GM12872 (cell line): ENCODE measurements around the gene CDC16.

Source experiments
- TF ChIP-seq, protein P1 (sequence below): IDR thresholded peaks from 3 replicates; pipeline ENCODE4 v1.5.1; 2011; ENCODE audit warnings: low read depth, mild to moderate bottlenecking, low read length, moderate library complexity; ENCODE audit not compliant: insufficient read depth

Gene CDC16

DNA sequence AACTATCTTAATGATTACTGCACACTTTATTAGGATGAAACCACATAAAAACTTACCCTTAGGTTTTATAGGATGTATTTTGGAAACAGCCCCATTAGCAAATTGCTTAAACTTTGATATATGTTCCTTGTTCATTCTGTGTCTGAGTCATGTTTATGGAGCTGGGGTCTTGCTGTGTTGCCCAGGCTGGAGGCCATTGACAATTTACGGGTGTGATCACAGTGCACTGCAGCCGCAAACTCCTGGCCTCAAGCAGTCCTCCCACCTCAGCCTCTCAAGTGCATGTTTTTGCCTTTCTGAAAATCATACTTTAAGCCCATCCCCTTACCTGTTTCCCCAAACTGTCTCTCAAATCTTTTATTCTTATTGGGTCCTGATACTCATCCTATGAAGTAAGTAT is 74.4 kb downstream of the CDC16 start:
- TF ChIP-seq, protein P1, sequence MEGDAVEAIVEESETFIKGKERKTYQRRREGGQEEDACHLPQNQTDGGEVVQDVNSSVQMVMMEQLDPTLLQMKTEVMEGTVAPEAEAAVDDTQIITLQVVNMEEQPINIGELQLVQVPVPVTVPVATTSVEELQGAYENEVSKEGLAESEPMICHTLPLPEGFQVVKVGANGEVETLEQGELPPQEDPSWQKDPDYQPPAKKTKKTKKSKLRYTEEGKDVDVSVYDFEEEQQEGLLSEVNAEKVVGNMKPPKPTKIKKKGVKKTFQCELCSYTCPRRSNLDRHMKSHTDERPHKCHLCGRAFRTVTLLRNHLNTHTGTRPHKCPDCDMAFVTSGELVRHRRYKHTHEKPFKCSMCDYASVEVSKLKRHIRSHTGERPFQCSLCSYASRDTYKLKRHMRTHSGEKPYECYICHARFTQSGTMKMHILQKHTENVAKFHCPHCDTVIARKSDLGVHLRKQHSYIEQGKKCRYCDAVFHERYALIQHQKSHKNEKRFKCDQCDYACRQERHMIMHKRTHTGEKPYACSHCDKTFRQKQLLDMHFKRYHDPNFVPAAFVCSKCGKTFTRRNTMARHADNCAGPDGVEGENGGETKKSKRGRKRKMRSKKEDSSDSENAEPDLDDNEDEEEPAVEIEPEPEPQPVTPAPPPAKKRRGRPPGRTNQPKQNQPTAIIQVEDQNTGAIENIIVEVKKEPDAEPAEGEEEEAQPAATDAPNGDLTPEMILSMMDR: no peak

DNA sequence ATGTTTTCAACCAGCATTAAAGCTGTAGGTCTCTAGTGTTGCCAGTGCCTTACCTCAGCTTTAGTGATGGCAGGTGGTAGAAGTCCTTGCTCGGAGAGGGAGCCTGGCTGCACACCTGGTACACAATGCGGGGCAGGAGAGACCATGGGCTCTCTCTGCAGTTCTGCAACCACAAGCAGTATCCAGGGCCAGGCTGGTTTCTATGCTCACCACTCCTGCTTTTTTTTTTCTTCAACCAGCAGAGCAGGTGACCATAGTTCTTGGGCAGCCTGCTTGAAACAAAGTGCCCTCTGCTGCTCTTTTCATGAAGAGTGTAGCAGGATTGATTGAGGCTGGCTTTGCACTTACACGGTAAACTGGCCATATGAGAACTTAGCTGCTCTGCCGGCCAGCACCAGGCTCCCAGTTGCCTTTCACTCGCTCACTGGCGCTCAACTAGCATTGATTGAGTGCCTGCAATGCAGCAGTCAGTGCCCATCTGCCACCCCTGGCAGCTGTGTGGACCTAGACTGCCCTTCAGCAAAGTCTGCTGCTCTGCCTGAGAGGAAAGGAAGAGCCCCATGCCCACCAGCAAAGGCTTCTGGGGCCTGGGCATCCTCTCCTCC is 75.2 kb downstream of the CDC16 start:
- TF ChIP-seq, protein P1: no peak

DNA sequence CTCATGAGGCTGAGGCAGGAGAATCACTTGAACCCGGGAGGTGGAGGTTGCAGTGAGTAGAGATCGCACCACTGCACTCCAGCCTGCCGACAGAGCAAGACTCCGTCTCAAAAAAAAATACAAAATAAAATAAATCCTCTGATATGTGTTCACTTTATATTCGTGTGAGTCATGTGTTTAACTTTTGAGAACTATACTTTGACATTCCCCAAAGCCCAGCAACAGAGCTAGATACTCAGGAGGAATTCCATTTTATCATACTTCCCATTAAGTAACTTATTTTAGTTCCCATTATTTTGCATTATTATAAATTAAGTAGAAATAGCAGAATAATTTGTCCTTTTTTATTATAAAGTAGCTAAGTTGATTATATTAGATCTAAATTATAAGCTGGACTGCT is 76.3 kb downstream of the CDC16 start:
- TF ChIP-seq, protein P1: no peak

DNA sequence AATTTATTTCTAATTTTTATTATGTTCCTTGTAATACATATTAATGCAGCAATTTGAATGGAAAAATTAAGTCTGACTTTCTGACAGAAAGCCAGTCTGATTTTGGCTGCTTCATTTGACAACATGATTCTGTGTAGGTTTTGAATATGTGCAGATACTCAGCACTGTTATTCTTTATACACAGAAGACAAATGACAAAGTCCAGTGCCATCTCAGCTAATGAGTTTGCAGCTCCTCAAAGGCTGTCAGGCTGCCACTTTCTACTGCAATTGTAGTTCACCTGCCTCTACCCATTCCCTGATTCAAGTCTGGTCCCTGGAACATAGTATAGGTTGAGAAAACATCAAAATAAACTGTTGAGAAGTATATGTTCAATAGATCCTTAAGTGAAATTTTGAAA is 76.7 kb downstream of the CDC16 start:
- TF ChIP-seq, protein P1: no peak

DNA sequence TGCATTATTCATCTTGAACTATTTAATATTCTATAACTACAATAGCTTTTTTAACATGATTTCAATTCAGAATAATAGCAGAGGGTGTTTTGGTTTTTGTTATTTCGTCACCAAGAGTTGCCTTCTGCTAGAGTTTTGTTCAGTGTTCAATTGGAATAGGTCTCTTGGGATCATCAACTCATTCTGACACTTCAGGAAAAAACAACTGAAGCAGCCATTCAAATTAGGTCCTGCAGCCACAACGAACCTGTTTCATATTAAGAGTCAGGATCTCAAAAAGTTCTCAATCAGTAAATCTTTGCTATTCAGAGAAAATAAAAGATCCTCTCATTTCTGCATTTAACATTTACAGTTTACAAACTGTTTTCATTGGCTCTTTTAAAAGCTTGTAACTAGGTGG is 77.2 kb downstream of the CDC16 start:
- TF ChIP-seq, protein P1: no peak

DNA sequence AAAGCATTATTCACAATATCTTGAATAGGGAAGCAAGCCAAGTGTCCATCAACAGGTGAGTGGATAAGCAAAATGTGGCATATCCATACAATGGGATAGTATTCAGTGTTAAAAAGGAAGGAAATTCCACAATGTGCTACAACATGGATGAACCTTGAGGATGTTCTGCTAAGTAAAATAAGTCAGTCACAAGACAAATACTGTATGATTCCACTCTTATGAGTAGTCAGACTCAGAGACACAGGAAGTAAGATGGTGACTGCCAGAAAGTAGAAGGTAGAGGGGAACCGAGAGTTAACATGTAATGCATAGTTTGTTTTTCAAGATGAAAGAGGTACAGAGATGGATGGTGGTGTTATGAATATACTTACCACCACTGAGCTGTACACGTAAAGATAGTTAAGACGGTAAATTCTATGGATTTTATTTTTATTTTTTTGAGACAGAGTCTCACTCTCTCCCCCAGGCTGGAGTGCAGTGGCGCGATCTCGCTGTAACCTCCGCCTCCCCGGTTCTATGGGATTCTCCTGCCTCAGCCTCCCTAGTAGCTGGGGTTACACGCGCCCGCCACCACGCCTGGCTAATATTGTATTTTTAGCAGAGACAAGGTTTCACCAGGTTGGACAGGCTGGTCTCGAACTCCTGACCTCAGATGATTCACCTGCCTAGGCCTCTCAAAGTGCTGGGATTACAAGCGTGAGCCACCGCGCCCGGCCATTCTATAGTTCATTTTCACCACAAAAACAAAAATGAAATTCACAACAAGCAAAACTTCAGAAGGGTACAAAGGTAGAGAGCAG is 78.6 kb downstream of the CDC16 start:
- TF ChIP-seq, protein P1: no peak

DNA sequence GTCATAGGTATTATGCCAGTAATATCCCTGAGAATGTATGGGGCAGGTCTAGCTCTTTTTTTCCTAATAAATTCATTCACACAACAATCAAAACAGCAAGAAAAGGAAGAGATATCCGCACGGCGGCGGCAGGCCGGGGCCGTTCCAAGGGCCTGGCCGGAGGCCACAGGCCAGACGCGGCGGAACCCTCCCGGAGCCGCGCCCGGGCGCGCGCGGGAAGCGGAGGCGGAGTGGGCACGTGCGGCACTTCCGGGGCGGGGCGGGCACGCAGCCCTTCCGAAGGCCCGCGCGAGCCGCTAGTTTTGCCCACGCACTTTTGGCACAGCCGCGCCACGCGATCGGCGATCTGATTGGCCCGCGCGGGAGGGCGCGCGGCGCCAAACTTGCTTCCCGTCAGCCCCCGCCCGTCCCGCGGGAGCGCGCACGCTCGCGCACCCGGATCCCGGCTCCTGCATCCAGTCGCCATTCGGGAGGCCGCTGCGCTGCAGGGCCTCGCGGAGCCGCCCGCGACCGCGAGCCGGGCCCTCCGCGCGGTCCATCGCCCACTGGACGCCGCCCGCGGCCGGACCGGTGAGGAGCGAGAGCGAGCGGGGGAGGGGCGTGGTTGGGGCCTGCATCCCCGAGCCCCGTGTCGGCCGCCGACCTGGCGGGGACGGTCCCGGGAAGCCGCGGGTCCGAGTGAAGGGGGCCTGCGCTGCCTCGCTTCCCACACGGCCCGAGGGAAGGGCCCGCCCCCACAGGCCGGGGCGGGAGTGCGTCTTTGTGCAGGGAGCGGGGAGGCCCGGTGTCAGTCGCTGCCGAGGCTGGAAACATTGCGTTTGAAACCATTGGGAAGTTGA is 79.6 kb downstream of the CDC16 start, which contains the start of gene CHAMP1:
TSS of gene CHAMP1 (plus strand) at position 430 of the 839 bp plus-strand sequence. CDS start 9,340 bp downstream, outside the sequence.
- TF ChIP-seq, protein P1: no peak
